Bronchial epithelial cell (primary cell): ENCODE results near the gene NUMBL. TPM values are rescaled to one million over a fixed set of nuclear protein-coding genes. Genes with fewer than 3 reads are reported as not detected.

Experiments
- DNase-seq: peaks from one replicate; pipeline ENCODE4 v3.0.0-alpha.2; 2010; ENCODE audit warnings: low read depth
- FAIRE-seq: peaks from 2 replicates; lab custom pipeline; 2011; peaks lifted over from hg19 to GRCh38; lab: Jason Lieb, UNC
- H3K27me3 ChIP-seq: 2 replicates; pipeline ENCODE4 v1.5.1; 2011; ENCODE audit warnings: low read length; ENCODE audit not compliant: control insufficient read depth, insufficient read depth
- H3K36me3 ChIP-seq: 2 replicates; pipeline ENCODE4 v1.5.1; 2011; ENCODE audit warnings: low read length; ENCODE audit not compliant: control insufficient read depth, insufficient read depth
- H3K4me3 ChIP-seq: 2 replicates; pipeline ENCODE4 v1.5.1; 2011; ENCODE audit warnings: mild to moderate bottlenecking, low read depth, low read length, control low read depth
- CTCF ChIP-seq: IDR thresholded peaks from 2 replicates; pipeline ENCODE4 v1.5.1; 2011; ENCODE audit warnings: mild to moderate bottlenecking, moderate library complexity, low read length, control low read depth, inconsistent platforms; ENCODE audit not compliant: insufficient read depth, severe bottlenecking
- total RNA-seq: library from RNA; depleted of rRNA; stranded (reverse); fragments of >200 nt; gene quantifications from 2 replicates; pipeline ENCODE4 v1.2.1, GENCODE V29; 2014

Gene NUMBL
- total RNA-seq = 8.4 and 12.9 TPM in 2 replicates

GRCh38 chr19:40690050-40690692 lies at the start of gene NUMBL:
Gene NUMBL (minus strand): TSS chr19:40690651. CDS start chr19:40690483, 168 bp downstream.
- FAIRE-seq (no peak), DNase-seq (no peak)
- Histone ChIP-seq H3K4me3 (peak within 1 kb of the TSS; percentile 56), H3K36me3 (peaks cover 12% of the 10 kb centered on the region), H3K27me3 (no peaks in the 10 kb centered on the region)
- TF ChIP-seq CTCF = no peak

DNA sequence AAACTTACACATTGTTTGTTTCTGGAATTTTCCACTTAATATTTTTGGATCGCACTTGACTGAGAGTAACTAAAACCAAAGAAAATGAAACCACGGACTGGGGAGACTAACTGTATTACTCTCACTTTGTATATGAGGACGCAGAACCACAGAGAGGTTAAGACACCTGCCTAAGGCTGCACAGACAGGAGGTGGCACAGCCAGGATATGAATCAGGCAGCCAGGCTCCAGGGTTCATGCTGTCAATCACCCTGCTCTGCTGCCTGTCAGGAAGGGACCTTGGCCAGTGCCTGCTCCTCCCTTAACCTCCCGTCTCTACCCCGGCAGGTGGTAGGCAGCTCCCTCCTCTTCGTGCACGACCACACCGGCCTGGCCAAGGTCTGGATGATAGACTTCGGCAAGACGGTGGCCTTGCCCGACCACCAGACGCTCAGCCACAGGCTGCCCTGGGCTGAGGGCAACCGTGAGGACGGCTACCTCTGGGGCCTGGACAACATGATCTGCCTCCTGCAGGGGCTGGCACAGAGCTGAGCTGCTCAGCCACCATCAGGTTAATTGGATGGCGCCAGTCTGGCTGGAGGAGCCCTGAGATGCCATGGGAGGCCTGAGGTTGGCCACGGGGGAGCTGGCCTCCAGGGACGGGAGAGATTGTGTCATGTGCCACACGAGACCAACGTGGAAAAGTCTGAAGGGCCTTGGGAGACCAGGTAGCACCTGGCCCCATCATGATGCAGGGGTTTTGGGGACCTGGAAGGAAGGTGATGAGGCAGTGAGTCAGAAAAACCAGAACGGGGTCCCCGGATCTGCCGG lies 48.8 kb upstream of the NUMBL start:
- FAIRE-seq (no peak), DNase-seq (no peak)
- no peak overlapping the region for H3K4me3 ChIP-seq
- H3K36me3 ChIP-seq = peaks cover 38% of the 10 kb centered on the region
- TF ChIP-seq CTCF = no peak
- H3K27me3 ChIP-seq = no peaks in the 10 kb centered on the region

- DNase-seq (no peak), FAIRE-seq (no peak)
- H3K4me3 ChIP-seq = no peak overlapping the region
- peaks cover 48% of the 10 kb centered on the region for H3K36me3 ChIP-seq
- TF ChIP-seq CTCF = no peak
- no peaks in the 10 kb centered on the region for H3K27me3 ChIP-seq
Observed at GRCh38 chr19:40737102-40737644, 46.7 kb upstream of the NUMBL start.

GRCh38 chr19:40736661-40737060 lies 46.2 kb upstream of the NUMBL start:
- DNase-seq (no peak), FAIRE-seq (no peak)
- TF ChIP-seq CTCF = no peak
- H3K4me3 ChIP-seq = no peak overlapping the region
- H3K27me3 ChIP-seq = no peaks in the 10 kb centered on the region
- peaks cover 48% of the 10 kb centered on the region for H3K36me3 ChIP-seq

GRCh38 chr19:40735013-40735771 lies 44.7 kb upstream of the NUMBL start:
- Histone ChIP-seq H3K27me3 (no peaks in the 10 kb centered on the region), H3K4me3 (no peak overlapping the region), H3K36me3 (peaks cover 60% of the 10 kb centered on the region)
- DNase-seq = no peak
- no peak for FAIRE-seq
- TF ChIP-seq CTCF = no peak
